Measurements from ENCODE around the gene TLR3.

Gene TLR3

DNA sequence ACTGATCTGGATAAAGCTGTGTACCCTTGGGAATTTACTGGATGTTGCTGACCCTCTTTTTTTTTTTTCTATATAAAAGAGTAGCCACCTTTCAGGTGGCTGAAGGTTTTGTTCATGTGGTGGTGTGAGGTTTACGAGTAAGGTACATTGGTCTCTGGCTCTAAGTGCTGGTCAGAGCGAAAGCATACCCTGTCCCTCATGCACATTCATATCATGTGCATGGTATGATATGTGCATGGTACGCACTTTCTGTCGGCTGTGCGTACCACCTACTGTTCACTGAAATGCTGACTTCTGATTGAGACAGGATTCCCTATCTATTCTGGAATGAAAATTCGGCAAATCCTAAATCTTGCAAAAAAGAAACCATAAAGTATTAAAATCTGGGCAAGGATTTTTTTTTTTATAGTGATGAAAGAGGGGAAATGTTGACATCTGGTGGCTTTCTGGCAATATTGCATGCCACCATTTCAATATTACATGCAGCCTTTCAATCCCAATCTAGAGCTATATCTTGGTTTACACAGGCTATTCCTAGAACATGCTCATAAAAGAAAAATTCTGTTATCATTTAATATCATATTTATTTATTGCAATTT is 68.3 kb downstream of the TLR3 start:
- TF ChIP-seq, protein P1, sequence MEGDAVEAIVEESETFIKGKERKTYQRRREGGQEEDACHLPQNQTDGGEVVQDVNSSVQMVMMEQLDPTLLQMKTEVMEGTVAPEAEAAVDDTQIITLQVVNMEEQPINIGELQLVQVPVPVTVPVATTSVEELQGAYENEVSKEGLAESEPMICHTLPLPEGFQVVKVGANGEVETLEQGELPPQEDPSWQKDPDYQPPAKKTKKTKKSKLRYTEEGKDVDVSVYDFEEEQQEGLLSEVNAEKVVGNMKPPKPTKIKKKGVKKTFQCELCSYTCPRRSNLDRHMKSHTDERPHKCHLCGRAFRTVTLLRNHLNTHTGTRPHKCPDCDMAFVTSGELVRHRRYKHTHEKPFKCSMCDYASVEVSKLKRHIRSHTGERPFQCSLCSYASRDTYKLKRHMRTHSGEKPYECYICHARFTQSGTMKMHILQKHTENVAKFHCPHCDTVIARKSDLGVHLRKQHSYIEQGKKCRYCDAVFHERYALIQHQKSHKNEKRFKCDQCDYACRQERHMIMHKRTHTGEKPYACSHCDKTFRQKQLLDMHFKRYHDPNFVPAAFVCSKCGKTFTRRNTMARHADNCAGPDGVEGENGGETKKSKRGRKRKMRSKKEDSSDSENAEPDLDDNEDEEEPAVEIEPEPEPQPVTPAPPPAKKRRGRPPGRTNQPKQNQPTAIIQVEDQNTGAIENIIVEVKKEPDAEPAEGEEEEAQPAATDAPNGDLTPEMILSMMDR (IDR thresholded peaks at IDR 0.05; ENCODE audit: low read length, missing control alignments) = peak; percentile 72
- no peak overlapping the region for H3K4me3 ChIP-seq (replicated peaks; ENCODE audit: low read depth, low read length)
- peak; percentile 56 for DNase-seq (ENCODE audit: low read depth)

All from fibroblast of pulmonary artery (primary cell).